Measurements from ENCODE around the gene PEPD. TPM values are rescaled to one million over a fixed set of nuclear protein-coding genes. Genes with fewer than 3 reads are reported as not detected.
A peak's percentile ranks its signal among the peaks of the same experiment; 100 is the strongest.

Gene PEPD
- total RNA-seq, 1 experiment from 2014 or later: 40.5 TPM

- ATAC-seq (no peak), DNase-seq (ENCODE audit: low read depth, low spot score) (no peak)
- intact Hi-C loops (cut with micrococcal nuclease): no loop called here
- no peaks in the 10 kb centered on the region for H3K27me3 ChIP-seq (ENCODE audit: insufficient read depth, low read length)
- ChIA-PET POLR2A (no interaction called here), CTCF (no interaction called here), RAD21 (ENCODE audit: low non-redundant PET in 1 of 2, low total read pairs in 2 of 2, uncharacterized antibody in 2 of 2, unreplicated experiment in 2 of 2) (no interaction called here)
- no TSS peak for BruUV-seq (replicated peaks)
- no peak overlapping the region for H3K4me3 ChIP-seq (replicated peaks in 1 of 2; ENCODE audit: low read depth in 1 of 2, low read length in 2 of 2)
- H3K4me1 ChIP-seq (ENCODE audit: control insufficient read depth in 1 of 2, insufficient read depth in 2 of 2, low read length in 2 of 2): no peaks in the 10 kb centered on the region
- H2AFZ ChIP-seq (ENCODE audit: low read depth, low read length, poor library complexity, severe bottlenecking): no peak overlapping the region
- no peak for TF ChIP-seq EGR1 (IDR thresholded peaks at IDR 0.05; ENCODE audit: low read depth)
- TF ChIP-seq YY1 (IDR thresholded peaks at IDR 0.05; ENCODE audit: extremely low read depth, insufficient replicate concordance, low read depth, low read length): no peak
- TF ChIP-seq TCF7L2 (IDR thresholded peaks at IDR 0.05; ENCODE audit: borderline replicate concordance, extremely low read depth, insufficient read depth, insufficient read length): no peak
- TF ChIP-seq SRF (IDR thresholded peaks at IDR 0.05; ENCODE audit: low read depth): no peak
- TF ChIP-seq CTCF (IDR thresholded peaks at IDR 0.05 in 2 of 3, conservative IDR thresholded peaks at IDR 0.05 in 1 of 3; ENCODE audit: borderline replicate concordance in 1 of 3, insufficient read depth in 1 of 3, low read depth in 2 of 3, low read length in 2 of 3): no peak
- no peak for TF ChIP-seq SIN3A (IDR thresholded peaks at IDR 0.05; ENCODE audit: low read depth)
- no peak for TF ChIP-seq ZNF274 (IDR thresholded peaks at IDR 0.05; ENCODE audit: low read depth, low read length)
- no peak for TF ChIP-seq MAX (IDR thresholded peaks at IDR 0.05)
- H4K20me1 ChIP-seq (ENCODE audit: insufficient read depth): no peaks in the 10 kb centered on the region
- H3K27ac ChIP-seq (ENCODE audit: low read depth, low read length): no peak overlapping the region
- no peaks in the 10 kb centered on the region for H3K79me2 ChIP-seq (ENCODE audit: insufficient read depth, low read length)
- no peak overlapping the region for H3K4me2 ChIP-seq (ENCODE audit: low read length)
- no peak overlapping the region for H3K9ac ChIP-seq (ENCODE audit: low read length)
- H3K9me3 ChIP-seq (ENCODE audit: control insufficient read depth in 1 of 2, insufficient read depth in 1 of 2, low read depth in 1 of 2, low read length in 2 of 2): no peaks in the 10 kb centered on the region
- no peaks in the 10 kb centered on the region for H3K36me3 ChIP-seq (ENCODE audit: control insufficient read depth in 1 of 2, insufficient read depth in 2 of 2, low read length in 2 of 2)
- H3K9me2 ChIP-seq (ENCODE audit: insufficient read depth): no peaks in the 10 kb centered on the region
Measured at GRCh38 chr19:33357556-33357955, 164.0 kb downstream of the PEPD start.

GRCh38 chr19:33355535-33355934 is 166.1 kb downstream of the PEPD start:
- no TSS peak for BruUV-seq (replicated peaks)

More at GRCh38 chr19:33355535-33355934, 166.1 kb downstream of the PEPD start:
- Histone ChIP-seq H3K79me2 (ENCODE audit: insufficient read depth, low read length) (no peaks in the 10 kb centered on the region), H3K27ac (ENCODE audit: low read depth, low read length) (no peak overlapping the region), H3K36me3 (ENCODE audit: control insufficient read depth in 1 of 2, insufficient read depth in 2 of 2, low read length in 2 of 2) (no peaks in the 10 kb centered on the region), H3K27me3 (ENCODE audit: insufficient read depth, low read length) (no peaks in the 10 kb centered on the region), H3K4me2 (ENCODE audit: low read length) (no peak overlapping the region), H3K4me1 (ENCODE audit: control insufficient read depth in 1 of 2, insufficient read depth in 2 of 2, low read length in 2 of 2) (no peaks in the 10 kb centered on the region; a peak in 1 of 4 replicates), H3K4me3 (replicated peaks in 1 of 2; ENCODE audit: low read depth in 1 of 2, low read length in 2 of 2) (no peak overlapping the region), H3K9me2 (ENCODE audit: insufficient read depth) (no peaks in the 10 kb centered on the region), H3K9ac (ENCODE audit: low read length) (no peak overlapping the region), H4K20me1 (ENCODE audit: insufficient read depth) (no peaks in the 10 kb centered on the region), H3K9me3 (ENCODE audit: control insufficient read depth in 1 of 2, insufficient read depth in 1 of 2, low read depth in 1 of 2, low read length in 2 of 2) (no peaks in the 10 kb centered on the region), H2AFZ (ENCODE audit: low read depth, low read length, poor library complexity, severe bottlenecking) (no peak overlapping the region)
- DNase-seq (ENCODE audit: low read depth, low spot score) (no peak), ATAC-seq (no peak)
- intact Hi-C loops (cut with micrococcal nuclease): no loop called here
- CTCF ChIA-PET: no interaction called here
- POLR2A ChIA-PET: no interaction called here
- RAD21 ChIA-PET (ENCODE audit: low non-redundant PET in 1 of 2, low total read pairs in 2 of 2, uncharacterized antibody in 2 of 2, unreplicated experiment in 2 of 2): no interaction called here
- TF ChIP-seq SIN3A (IDR thresholded peaks at IDR 0.05; ENCODE audit: low read depth) (no peak), CBX3 (IDR thresholded peaks at IDR 0.05; ENCODE audit: low read depth) (0 out of 2 replicates have a peak, but pooled peaks have one; percentile 52), POLR2A (IDR thresholded peaks at IDR 0.05; ENCODE audit: borderline replicate concordance, extremely low read depth, insufficient read depth, insufficient read length) (no peak)

Measured in HCT116 (cell line).